ENCODE measurements around the gene PAX5.
"Not testable (repeated sequence)": the region's sequence is repeated elsewhere in the genome, so short reads cannot be mapped to it uniquely, and the experiment has no call there.

PAX5 gene

GRCh38 chr9:37033682-37034304, at the start of gene PAX5:
TSS of gene PAX5 (minus strand) at chr9:37034268. CDS start at chr9:37034031, 237 bp downstream.
- no peak for DNase-seq

- no peak for DNase-seq
Measured at GRCh38 chr9:37083654-37084053, 49.6 kb upstream of the PAX5 start.

GRCh38 chr9:37082214-37082765, 48.2 kb upstream of the PAX5 start:
- no peak for DNase-seq

- not testable (repeated sequence) for DNase-seq
Measured at GRCh38 chr9:37081507-37081906, 47.4 kb upstream of the PAX5 start.

- peak in 23 of 56 donors; percentile 4 to 41 (median 30) for DNase-seq
Measured at GRCh38 chr9:37080165-37080628, 46.1 kb upstream of the PAX5 start.

GRCh38 chr9:37079370-37080164, 45.5 kb upstream of the PAX5 start:
- DNase-seq: peak; percentile 65 to 97 (median 89)

- DNase-seq: not testable (repeated sequence)
Measured at GRCh38 chr9:37074790-37075189, 40.7 kb upstream of the PAX5 start.

- DNase-seq: no peak
Measured at GRCh38 chr9:37066139-37066725, 32.2 kb upstream of the PAX5 start.

- no peak for DNase-seq
Measured at GRCh38 chr9:37062336-37062735, 28.3 kb upstream of the PAX5 start.

- DNase-seq: no peak
Measured at GRCh38 chr9:37061768-37062167, 27.7 kb upstream of the PAX5 start.

- DNase-seq: no peak
Measured at GRCh38 chr9:37060833-37061232, 26.8 kb upstream of the PAX5 start.

GRCh38 chr9:37056046-37056920, 22.2 kb upstream of the PAX5 start:
- DNase-seq: no peak

GRCh38 chr9:37054363-37054720, 20.3 kb upstream of the PAX5 start:
- DNase-seq: not testable (repeated sequence)

- no peak for DNase-seq
Measured at GRCh38 chr9:37053684-37054362, 19.8 kb upstream of the PAX5 start.

GRCh38 chr9:37046683-37047082, 12.6 kb upstream of the PAX5 start:
- no peak for DNase-seq

- DNase-seq: no peak
Measured at GRCh38 chr9:37042421-37042820, 8.4 kb upstream of the PAX5 start.

GRCh38 chr9:37040508-37041127, 6.5 kb upstream of the PAX5 start:
- DNase-seq: no peak

GRCh38 chr9:37038943-37039464, 4.9 kb upstream of the PAX5 start:
- DNase-seq: no peak

- no peak for DNase-seq
Measured at GRCh38 chr9:37038302-37038942, 4.4 kb upstream of the PAX5 start.
